Measurements from ENCODE around the gene REL. TPM values are rescaled to one million over a fixed set of nuclear protein-coding genes. Genes with fewer than 3 reads are reported as not detected.

The REL gene
- total and polyA plus RNA-seq, 8 donors: 0.60 to 74.1 (median 4.4) TPM

- Histone ChIP-seq H3K4me3 (no peak overlapping the region), H3K36me3 (peaks cover 0 to 6% (median 0%) of the 10 kb centered on the region in 4 donors), H3K9me3 (no peaks in the 10 kb centered on the region), H3K4me1 (peaks cover 0 to 32% (median 16%) of the 10 kb centered on the region in 4 donors), H3K27ac (no peak overlapping the region), H3K27me3 (no peaks in the 10 kb centered on the region)
- peak in 1 of 2 donors; percentile 29 for DNase-seq
- intact Hi-C loops (cut with DNase I; ENCODE audit: low total_unique reads): no loop called here
- 58 to 79% (median 68%) methylated on average over 4 of the region's 4 CpGs for WGBS, 5 donors
- TF ChIP-seq POLR2AphosphoS5 (IDR thresholded peaks at IDR 0.05): no peak
- TF ChIP-seq, protein P1, sequence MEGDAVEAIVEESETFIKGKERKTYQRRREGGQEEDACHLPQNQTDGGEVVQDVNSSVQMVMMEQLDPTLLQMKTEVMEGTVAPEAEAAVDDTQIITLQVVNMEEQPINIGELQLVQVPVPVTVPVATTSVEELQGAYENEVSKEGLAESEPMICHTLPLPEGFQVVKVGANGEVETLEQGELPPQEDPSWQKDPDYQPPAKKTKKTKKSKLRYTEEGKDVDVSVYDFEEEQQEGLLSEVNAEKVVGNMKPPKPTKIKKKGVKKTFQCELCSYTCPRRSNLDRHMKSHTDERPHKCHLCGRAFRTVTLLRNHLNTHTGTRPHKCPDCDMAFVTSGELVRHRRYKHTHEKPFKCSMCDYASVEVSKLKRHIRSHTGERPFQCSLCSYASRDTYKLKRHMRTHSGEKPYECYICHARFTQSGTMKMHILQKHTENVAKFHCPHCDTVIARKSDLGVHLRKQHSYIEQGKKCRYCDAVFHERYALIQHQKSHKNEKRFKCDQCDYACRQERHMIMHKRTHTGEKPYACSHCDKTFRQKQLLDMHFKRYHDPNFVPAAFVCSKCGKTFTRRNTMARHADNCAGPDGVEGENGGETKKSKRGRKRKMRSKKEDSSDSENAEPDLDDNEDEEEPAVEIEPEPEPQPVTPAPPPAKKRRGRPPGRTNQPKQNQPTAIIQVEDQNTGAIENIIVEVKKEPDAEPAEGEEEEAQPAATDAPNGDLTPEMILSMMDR (IDR thresholded peaks at IDR 0.05): no peak
- no peak for TF ChIP-seq EP300 (IDR thresholded peaks at IDR 0.05)
- TF ChIP-seq POLR2A (IDR thresholded peaks at IDR 0.05): no peak
Measured at GRCh38 chr2:60961457-60961856, 80.1 kb downstream of the REL start.

DNA sequence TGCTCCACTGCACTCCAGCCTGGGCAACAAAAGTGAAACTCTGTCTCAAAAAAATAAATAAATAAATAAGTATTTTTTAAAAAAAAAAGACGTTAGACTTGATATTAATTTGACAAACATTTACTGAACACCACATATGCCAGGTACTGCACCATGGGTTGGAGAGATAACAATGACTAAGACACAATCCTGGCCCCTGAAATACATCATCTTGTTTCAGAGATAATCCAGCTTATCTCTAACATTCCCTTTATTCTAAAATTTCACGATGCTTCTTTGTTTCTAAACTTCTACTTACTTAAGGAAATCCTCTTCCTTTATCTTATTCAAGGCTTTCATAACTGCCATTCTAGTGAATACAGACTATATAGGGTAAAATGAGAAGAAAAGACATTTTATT, 81.2 kb downstream of the REL start:
- H3K27ac ChIP-seq: no peak overlapping the region
- DNase-seq: no peak
- H3K36me3 ChIP-seq: peaks cover 0 to 6% (median 0%) of the 10 kb centered on the region in 4 donors
- no peaks in the 10 kb centered on the region for H3K27me3 ChIP-seq
- intact Hi-C loops (cut with DNase I; ENCODE audit: low total_unique reads): no loop called here
- peaks cover 0 to 32% (median 16%) of the 10 kb centered on the region in 4 donors for H3K4me1 ChIP-seq
- no peak overlapping the region for H3K4me3 ChIP-seq
- TF ChIP-seq, protein P1 (IDR thresholded peaks at IDR 0.05): no peak
- no peak for TF ChIP-seq POLR2A (IDR thresholded peaks at IDR 0.05)
- TF ChIP-seq POLR2AphosphoS5 (IDR thresholded peaks at IDR 0.05): no peak
- TF ChIP-seq EP300 (IDR thresholded peaks at IDR 0.05): no peak
- H3K9me3 ChIP-seq: no peaks in the 10 kb centered on the region
- 31 to 67% (median 39%) methylated on average over 2 of the region's 2 CpGs for WGBS, 5 donors

GRCh38 chr2:60963190-60963589, 81.8 kb downstream of the REL start:
- Histone ChIP-seq H3K27me3 (no peaks in the 10 kb centered on the region), H3K27ac (no peak overlapping the region), H3K4me1 (peaks cover 0 to 27% (median 16%) of the 10 kb centered on the region in 4 donors), H3K36me3 (peaks cover 0 to 6% (median 0%) of the 10 kb centered on the region in 4 donors), H3K4me3 (no peak overlapping the region), H3K9me3 (no peaks in the 10 kb centered on the region)
- intact Hi-C loops (cut with DNase I; ENCODE audit: low total_unique reads): no loop called here
- peak in 1 of 2 donors; percentile 42 for DNase-seq
- no peak for TF ChIP-seq EP300 (IDR thresholded peaks at IDR 0.05)
- TF ChIP-seq POLR2A (IDR thresholded peaks at IDR 0.05): no peak
- TF ChIP-seq POLR2AphosphoS5 (IDR thresholded peaks at IDR 0.05): no peak
- TF ChIP-seq, protein P1 (IDR thresholded peaks at IDR 0.05): no peak

GRCh38 chr2:60964651-60965498, 83.5 kb downstream of the REL start:
- Histone ChIP-seq H3K4me3 (no peak overlapping the region), H3K9me3 (no peaks in the 10 kb centered on the region), H3K36me3 (peaks cover 0 to under 1% (median 0%) of the 10 kb centered on the region in 4 donors), H3K27me3 (no peaks in the 10 kb centered on the region), H3K27ac (peak overlapping the region in 3 of 5 donors; percentile 16 to 36 (median 18)), H3K4me1 (peaks cover 0 to 27% (median 16%) of the 10 kb centered on the region in 4 donors)
- DNase-seq: no peak
- intact Hi-C loops (cut with DNase I; ENCODE audit: low total_unique reads): no loop called here
- TF ChIP-seq, protein P1 (IDR thresholded peaks at IDR 0.05): no peak
- TF ChIP-seq EP300 (IDR thresholded peaks at IDR 0.05) (no peak), POLR2AphosphoS5 (IDR thresholded peaks at IDR 0.05) (no peak), POLR2A (IDR thresholded peaks at IDR 0.05) (no peak)
- WGBS, 5 donors: 68 to 76% (median 72%) methylated on average over 7 of the region's 7 CpGs

Measured in stomach (tissue), 9 donors.